ENCODE measurements around the gene ZG16B.

DNA sequence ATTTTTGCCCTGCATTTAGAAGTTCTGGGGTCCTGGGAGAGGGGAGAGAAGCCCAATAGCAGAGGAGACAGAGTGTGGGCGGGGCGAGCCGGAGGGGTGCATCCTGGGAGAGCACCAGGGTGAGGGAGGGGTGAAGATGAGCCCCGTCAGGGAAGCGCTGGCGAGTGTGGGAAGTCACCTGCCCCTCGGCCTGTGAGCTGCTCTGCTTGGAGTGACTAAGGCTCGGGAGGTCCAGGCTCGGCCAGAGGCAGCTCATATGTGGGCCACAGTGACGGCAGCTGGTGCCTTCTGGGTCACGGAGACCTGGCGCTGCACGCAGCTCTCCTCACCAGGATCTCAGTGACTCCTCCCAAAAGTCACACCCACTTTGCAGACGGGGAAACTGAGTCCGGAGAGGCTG lies 1.1 kb downstream of the ZG16B start:
- TF ChIP-seq, protein P1, sequence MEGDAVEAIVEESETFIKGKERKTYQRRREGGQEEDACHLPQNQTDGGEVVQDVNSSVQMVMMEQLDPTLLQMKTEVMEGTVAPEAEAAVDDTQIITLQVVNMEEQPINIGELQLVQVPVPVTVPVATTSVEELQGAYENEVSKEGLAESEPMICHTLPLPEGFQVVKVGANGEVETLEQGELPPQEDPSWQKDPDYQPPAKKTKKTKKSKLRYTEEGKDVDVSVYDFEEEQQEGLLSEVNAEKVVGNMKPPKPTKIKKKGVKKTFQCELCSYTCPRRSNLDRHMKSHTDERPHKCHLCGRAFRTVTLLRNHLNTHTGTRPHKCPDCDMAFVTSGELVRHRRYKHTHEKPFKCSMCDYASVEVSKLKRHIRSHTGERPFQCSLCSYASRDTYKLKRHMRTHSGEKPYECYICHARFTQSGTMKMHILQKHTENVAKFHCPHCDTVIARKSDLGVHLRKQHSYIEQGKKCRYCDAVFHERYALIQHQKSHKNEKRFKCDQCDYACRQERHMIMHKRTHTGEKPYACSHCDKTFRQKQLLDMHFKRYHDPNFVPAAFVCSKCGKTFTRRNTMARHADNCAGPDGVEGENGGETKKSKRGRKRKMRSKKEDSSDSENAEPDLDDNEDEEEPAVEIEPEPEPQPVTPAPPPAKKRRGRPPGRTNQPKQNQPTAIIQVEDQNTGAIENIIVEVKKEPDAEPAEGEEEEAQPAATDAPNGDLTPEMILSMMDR (conservative IDR thresholded peaks at IDR 0.05 in 1 of 2, IDR thresholded peaks at IDR 0.05 in 1 of 2; ENCODE audit: extremely low read depth in 1 of 2, insufficient read depth in 1 of 2, low read depth in 1 of 2, low read length in 2 of 2): no peak
- TF ChIP-seq EZH2 (IDR thresholded peaks at IDR 0.05; ENCODE audit: borderline replicate concordance, low read length): no peak

Data from mammary epithelial cell (primary cell).